RCC 7860 (cell line): Measurements from ENCODE around the gene DENND1A.
"Not testable (repeated sequence)": the region's sequence is repeated elsewhere in the genome, so short reads cannot be mapped to it uniquely, and the experiment has no call there.

Experiments used
- DNase-seq: peaks from one replicate; pipeline ENCODE4 v3.0.0-alpha.2; 2015; ENCODE audit warnings: low spot score
- FAIRE-seq: peaks from 2 replicates; lab custom pipeline; 2012; peaks lifted over from hg19 to GRCh38; lab: Jason Lieb, UNC

Gene DENND1A

DNA sequence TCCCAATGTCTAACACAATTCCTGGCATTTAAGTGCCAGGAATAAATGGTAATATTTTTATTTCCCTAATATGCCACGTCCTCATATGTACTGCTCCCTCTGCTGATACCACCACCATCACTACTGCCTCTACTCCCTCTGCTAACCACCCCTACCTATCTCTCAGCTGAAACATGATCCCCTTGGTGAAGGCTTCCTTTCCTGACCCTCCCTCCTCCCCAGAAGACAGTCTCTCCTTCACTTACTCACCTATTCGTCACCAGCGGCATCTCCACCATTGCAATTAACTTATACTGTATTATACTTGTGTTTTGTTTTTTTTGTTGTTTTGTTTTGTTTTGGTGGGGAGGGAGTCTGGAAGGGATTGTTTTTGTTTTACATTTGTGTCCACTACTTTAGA lies 4.8 kb downstream of the DENND1A start:
- FAIRE-seq: no peak
- DNase-seq: no peak

DNA sequence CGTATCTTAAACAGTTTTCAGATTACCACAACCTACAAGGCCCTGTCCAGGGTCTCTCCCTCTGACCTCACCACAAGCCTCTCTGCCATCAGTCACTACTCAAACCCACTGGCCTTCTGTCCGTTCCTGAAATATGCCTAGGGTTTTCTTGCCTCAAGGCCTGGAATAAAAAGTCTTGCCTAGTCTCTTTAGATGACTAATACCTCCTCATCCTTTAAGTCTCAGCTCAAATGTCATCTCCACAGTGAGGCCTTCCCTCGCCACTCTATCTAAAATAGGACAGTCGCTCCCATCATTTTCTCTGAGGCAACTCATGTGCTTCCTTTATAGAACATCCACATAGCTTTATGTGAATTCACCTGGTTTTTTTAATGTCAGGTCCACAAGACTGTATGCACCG lies 5.2 kb downstream of the DENND1A start:
- DNase-seq (no peak), FAIRE-seq (no peak)

DNA sequence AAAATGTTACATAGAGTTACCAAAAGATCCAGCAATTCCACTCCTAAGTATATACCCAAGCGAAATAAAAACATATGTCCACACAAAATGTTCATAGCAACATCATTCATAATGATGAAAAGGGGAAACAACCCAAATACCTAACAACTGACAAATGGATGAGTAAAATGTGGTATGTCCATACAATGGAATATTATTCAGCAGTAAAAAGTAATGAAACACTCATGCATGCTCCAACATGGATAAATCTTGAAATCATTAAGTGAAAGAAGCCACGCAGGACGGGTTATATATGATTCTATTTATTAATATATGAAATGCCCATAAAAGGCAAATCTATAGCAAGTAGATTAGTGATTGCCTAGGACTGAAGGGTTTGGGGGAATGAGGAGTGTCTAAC lies 6.0 kb downstream of the DENND1A start:
- FAIRE-seq (no peak), DNase-seq (no peak)

DNA sequence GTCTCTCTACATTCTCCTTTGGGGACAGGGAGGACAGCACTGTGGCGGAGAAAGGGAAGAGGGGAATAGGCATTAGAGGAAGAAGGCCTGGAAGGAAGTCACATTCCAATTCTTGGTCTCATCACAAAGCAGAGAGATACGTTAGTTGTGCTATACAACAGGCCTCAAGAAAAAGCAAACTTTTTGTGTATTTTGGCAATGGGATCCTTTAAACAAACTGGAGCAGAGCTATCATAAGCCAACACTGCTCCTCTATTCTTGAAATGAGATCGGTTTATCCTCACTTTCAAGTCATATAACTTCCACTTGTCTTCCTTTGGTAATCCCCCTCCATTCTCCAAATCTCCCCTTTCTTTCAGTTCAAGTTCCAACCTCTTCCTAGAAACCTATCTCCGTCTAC lies 6.5 kb downstream of the DENND1A start:
- DNase-seq (no peak), FAIRE-seq (no peak)

DNA sequence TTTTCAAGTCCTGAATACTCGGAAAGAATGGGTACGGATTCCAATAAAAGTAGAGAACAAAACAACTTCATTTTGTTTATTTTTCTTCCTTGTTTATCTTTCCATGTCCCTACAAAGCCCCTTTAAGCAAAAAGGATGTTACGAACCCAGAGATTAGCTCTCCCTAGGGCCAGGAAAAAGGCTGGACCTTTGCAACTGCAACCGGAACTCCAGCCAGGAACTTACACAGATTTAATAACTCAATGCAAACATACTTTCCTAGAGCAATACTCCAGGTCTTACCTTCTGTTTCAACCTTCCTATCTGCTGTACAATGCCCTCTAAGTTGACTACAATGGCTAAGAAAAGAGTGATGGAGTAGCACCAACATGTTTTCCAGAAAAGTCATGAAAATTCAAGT lies 7.0 kb downstream of the DENND1A start:
- FAIRE-seq (no peak), DNase-seq (no peak)

DNA sequence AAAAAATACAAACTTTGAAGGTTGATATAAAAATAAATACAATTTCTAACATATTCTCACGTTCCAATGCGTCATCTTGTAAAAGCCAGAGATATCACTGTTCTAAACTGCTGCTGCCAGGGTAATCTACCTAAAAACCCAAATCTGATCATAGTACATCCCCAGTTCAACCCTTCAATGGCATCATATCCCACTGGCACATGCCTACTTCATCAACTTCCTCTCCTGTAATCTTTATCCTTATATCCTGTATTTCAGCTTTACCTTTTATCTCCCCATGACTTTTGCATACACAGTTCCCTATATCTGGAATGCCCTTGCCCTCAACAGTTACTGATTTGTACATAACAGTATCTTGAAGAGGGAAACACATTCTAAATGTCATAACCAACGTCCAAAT lies 7.5 kb downstream of the DENND1A start:
- DNase-seq: no peak
- FAIRE-seq: no peak

DNA sequence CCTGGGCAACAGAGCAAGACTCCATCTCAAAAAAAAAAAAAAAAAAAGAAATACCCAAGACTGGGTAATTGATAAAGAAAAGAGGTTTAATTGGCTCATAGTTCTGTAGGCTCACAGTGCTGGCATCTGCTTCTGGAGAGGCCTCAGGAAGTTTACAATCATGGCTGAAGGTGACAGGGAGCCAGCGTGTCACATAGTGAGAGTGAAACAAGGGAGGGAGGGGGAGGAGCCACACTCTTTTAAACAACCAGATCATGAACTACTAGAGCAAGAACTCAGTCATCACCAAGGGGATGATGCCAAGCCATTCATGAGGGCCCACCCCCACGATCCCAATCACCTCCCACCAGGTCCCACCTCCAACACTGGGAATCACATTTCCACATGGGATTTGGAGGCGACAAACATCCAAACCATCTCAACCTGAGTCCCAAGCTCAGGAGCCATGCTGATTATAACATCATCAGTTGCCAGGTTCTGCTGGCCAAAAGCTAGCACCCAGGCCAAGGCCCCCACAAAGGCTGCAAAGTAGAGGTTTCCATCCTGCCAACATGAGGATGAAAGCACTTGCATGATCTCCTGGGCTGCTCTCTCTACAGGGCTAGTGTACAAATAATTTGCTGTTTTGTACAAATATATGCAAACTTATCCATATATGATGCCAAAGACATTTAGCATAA lies 15.3 kb downstream of the DENND1A start:
- no peak for FAIRE-seq

DNA sequence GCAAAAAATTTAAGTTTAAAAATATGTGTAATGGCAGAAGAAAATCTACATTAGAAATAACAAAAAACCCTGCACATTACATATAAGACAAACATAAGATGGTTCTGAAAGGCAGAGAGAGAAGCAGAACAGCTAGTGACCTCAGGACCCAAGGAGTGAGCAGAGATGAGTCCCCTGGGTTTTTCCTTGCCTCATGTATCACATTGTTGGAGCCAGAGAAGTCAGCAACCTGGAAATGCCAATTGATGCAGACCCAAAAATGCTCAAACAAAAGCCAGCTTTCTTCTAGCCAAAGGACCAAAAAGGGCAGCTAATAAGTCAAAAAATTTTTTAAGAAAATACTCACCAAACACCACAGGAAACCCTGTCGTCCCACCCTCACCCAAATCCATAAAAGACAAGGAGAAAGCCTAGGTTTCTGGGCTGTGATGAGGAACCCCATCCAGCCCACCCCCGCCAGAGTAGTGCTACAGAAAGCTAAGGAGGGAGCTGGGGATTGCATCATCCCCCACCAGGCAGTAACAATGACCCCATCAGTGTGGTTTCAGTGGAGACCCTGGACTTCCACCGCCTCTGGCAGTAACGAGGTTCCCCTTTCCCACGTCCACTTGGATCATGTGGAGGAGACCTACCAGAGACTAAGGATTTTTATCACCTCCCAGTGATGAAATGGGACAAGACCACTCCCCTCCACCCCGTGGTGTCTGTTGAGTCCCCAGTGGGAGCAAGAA lies 17.6 kb downstream of the DENND1A start:
- FAIRE-seq (no peak), DNase-seq (no peak)

More for the DNA sequence above, 15.3 kb downstream of the DENND1A start:
- DNase-seq: no peak

DNA sequence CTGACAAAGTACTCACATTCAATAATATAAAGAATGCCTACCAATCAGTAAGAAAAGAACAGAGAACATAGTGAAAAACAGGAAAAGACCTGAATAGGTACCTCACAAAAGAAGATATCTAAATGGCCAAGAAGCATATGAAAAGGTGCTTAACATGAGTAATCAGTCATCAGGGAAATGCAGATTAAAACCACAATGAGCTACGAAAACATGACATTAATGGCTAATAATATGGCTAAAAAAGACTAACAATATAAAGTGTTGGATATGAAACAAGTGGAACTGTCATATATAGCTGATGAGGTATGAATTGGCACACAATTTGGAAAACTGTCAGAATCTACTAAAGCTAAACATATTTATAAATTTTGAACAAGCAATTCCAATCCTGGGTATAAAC lies 18.9 kb downstream of the DENND1A start:
- FAIRE-seq (no peak), DNase-seq (no peak)

DNA sequence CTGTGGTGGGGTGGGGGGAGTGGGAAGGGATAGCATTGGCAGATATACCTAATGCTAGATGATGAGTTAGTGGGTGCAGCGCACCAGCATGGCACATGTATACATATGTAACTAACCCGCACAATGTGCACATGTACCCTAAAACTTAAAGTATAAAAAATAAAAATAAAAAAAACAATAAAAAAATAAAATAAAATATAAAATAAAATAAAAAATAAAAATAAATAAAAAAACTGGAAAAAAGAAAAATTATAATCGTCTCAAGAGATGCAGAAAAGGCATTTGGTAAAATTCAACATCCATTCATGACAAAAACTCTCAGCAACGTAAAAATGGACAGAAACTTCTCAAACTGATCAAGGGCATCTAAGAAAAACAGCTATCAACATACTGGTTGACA lies 20.7 kb downstream of the DENND1A start:
- DNase-seq, FAIRE-seq: not testable (repeated sequence)

DNA sequence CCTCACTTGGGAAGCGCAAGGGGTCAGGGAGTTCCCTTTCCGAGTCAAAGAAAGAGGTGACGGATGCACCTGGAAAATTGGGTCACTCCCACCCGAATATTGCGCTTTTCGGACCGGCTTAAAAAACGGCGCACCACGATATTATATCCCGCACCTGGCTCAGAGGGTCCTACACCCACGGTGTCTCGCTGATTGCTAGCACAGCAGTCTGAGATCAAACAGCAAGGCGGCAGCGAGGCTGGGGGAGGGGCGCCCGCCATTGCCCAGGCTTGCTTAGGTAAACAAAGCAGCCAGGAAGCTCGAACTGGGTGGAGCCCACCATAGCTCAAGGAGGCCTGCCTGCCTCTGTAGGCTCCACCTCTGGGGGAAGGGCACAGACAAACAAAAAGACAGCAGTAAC lies 26.4 kb downstream of the DENND1A start:
- FAIRE-seq, DNase-seq: not testable (repeated sequence)

DNA sequence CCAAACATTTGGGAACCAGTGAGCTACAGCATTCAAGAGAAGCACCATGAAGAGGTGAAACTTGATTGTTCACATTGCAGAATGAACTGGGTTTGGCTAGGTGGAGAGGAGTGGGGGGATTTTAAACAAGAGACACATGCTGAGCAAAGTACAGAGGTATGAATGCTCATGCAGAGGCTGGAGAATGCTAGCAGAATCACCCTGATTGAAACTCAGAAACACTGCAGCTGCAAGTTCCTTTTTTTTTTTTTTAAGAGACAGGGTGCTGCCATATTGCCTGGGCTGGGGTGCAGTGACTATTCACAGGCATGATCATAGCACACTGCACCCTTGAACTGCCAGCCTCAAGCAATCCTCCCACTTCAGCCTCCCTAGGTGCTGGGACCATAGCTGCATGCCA lies 35.1 kb downstream of the DENND1A start:
- FAIRE-seq (no peak), DNase-seq (no peak)

DNA sequence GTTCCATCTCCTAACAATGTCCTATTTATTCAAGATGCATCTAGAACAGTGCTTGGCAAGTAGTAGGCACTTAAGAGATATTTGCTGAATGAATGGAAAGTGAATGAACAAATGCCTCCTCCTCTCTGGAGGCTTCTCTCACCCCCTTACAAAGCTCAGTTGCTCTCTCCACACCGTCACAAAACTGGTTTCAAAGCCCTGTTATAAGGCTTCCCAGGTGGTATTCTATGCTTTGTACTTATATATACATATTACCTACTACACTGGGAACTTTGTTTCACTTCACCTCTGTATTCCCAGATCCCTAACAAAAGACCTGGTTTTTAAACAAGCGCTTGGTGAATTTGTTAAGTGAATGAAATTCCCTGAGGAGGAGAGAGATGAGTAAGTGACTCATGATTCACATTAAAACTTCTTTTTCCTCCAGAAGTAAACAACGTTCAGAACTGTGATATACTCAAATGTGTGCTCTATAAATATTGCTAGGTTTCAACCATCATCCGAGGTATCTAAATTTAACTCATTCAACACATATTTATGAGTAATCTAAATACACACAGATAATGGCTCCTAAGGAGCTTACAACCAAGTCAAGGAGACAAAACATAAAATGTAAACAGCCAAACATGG lies 36.0 kb downstream of the DENND1A start:
- DNase-seq: no peak
- no peak for FAIRE-seq

DNA sequence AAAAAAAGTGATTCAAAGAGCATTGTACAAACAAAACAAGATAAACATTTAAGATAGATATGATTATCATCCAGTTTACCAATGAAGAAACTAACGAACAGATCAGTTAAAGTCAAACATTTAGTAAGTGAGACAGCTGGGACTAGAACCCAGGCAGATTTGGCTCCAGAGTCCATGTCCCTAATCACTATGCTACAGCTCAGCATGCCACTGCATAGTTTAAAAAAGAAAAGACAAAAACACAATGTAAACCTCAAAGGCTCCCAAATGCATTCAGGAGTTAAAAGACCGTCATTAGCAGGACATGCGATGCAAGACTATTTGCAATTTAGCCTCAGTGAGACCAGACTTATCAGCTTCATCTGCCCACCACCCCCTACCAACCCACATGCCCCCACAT lies 36.8 kb downstream of the DENND1A start:
- FAIRE-seq (no peak), DNase-seq (no peak)

DNA sequence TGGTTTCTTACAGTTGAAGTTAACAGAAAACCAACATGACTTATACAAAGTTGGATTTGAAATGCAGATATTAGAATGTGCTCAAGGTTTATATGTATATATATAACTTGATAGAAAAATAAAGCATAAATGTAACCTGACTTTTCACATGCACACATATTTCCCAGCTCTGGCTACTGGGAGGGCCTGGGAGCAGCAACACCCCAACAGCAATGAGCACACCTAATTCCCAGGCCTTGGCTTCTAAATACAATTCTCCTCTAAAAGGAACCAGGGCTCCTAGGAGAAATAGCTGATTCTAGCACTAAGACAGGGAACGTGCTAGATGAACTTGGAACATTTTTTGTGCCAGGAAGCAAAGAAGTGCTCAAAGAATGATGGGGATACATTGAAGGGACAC lies 42.1 kb downstream of the DENND1A start:
- no peak for DNase-seq
- FAIRE-seq: no peak

DNA sequence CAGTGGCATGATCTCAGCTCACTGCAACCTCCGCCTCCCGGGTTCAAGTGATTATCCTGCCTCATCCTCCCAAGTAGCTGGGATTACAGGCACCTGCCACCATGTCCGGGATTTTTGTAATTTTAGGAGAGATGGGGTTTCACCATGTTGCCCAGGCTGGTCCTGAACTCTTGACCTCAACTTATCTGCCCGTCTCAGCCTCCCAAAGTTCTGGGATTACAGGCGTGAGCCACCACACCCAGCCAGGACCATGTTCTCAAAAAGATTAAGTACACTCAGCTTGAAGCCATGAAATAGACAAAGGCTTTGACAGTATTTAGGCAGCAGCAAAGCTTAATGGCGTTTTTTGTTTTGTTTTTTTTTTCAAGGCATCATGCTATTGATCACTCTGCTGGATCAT lies 44.1 kb downstream of the DENND1A start:
- FAIRE-seq, DNase-seq: not testable (repeated sequence)

DNA sequence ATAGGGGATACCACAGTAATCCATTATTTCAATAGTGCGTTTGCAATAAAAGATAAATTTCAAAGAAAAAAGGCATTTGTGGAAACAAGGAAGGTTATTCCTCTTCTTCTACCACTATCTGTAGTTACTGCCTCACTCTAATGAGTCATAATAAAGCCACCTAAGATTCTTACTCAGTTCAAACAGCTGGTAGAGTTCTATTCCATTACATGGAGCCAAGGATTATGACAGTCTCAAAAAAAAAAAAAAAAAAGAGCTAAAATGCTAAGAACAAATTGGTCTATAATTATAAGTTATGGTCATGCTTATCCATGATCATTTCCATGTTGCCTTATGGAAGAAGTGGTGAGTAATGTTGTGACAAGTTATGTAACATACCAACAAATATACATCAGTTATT lies 46.3 kb downstream of the DENND1A start:
- FAIRE-seq (no peak), DNase-seq (no peak)

DNA sequence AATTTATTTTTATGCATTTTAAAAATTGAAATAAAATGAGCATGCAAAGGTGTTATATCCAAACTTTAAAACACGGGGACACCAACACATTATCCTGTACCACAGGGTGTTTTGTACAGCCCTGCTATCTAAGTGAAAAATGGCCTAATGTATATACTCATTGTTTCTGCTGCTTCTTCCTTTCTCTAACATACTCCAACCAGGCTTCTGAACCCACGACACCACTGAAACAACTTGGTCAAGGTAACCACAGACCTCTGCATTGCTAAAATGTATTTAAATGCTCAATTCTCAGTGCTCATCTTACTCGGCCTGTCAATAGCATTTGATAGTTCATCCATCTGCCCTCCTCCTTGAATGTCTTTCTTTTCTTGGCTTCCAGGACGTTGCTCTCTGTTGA lies 48.3 kb downstream of the DENND1A start:
- DNase-seq: no peak
- FAIRE-seq: no peak

DNA sequence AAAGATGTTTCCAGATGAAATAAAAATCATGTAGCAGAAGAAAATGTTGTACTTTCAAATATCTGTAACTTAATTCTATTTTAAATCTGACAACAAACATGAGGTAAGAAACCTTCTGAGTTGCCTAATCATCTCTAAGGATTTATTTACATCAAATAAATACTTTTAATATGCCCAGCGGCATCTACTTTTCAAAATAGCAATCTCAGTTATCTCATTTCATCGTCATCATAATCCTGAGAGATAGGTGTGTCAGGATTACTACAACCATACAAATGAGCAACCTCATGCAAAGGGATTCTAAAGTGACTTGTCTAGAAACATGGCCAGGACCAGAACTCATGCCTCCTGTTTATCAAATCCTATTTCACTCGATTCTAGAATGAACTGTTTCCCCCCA lies 49.5 kb downstream of the DENND1A start:
- FAIRE-seq: no peak

DNA sequence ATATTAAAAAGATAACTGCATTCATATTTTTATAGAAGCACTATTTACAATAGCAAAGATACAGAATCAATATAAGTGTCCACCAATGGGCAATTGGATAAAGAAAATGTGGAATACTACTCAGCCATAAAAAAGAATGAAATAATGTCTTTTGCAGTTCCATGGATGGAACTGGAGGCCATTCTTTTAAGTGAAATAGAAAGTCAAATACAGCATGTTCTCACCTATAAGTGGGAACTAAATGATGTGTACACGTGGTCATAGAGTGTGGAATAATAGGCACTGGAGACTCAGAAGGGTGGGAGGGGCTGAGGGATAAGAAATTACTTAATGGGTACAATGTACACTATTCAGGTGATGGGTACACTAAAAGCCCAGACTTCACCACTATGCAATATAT lies 53.2 kb downstream of the DENND1A start:
- DNase-seq (no peak), FAIRE-seq (no peak)

More for the DNA sequence above, 49.5 kb downstream of the DENND1A start:
- DNase-seq: no peak

DNA sequence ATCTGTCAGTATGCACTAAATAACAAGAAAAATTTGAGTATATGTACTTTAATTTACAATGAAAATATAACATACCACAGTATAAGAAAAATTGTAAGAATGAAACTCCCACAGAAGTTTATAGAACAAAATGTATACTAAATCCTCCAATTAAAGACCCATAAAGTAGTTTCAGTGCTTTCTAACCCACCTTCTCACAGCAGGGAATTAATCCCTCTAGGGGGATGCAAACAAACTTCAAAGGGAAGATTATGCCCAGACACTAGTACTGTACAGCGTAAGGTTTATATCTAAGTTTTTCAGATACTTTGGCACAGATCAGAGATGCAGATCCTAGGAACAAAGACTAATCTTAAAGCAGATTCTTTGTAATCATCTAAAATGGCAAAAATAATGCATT lies 57.2 kb downstream of the DENND1A start:
- DNase-seq (no peak), FAIRE-seq (no peak)

DNA sequence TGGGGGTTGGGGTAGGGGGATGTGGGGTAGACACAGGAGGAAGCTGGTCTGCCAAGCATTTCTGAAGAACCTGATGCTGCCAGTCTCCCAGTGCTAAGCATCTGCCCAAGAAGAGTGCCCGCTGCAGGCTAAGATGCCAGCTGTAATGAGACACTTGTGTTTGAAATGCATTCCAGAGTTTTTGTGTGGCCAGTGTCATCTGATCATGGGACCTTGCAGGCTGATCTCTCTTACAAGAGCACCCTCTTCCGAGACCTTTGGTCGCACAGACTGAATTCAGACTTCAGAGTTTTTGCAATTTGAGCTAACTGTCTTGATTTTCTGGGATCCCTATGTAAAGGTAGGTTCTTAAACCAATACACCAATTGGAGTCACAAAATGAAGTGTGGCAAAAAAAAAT lies 58.1 kb downstream of the DENND1A start:
- FAIRE-seq (no peak), DNase-seq (no peak)
